Neuronal stem cell (in vitro differentiated cells): Measurements from ENCODE around the gene CHST11.
"Not testable (repeated sequence)": the region's sequence is repeated elsewhere in the genome, so short reads cannot be mapped to it uniquely, and the experiment has no call there.

Experiments used
- DNase-seq: peaks from one replicate; pipeline ENCODE4 v3.0.0-alpha.2; 2013; ENCODE audit warnings: low spot score
- H2AFZ ChIP-seq: one replicate; pipeline ENCODE4 v1.6.1; 2013; ENCODE audit warnings: mild to moderate bottlenecking, low read length, inconsistent platforms
- H2AK5ac ChIP-seq: 2 replicates; pipeline ENCODE4 v1.6.1; 2013; ENCODE audit warnings: low read depth, mild to moderate bottlenecking, inconsistent platforms, low read length, moderate library complexity, mixed read lengths
- H2BK120ac ChIP-seq: 2 replicates; pipeline ENCODE4 v1.6.1; 2013; ENCODE audit warnings: low read depth, mild to moderate bottlenecking, inconsistent platforms, low read length, moderate library complexity, mixed read lengths
- H2BK12ac ChIP-seq: one replicate; pipeline ENCODE4 v1.6.1; 2013; ENCODE audit warnings: low read length, inconsistent platforms
- H2BK15ac ChIP-seq: 2 replicates; pipeline ENCODE4 v1.6.1; 2013; ENCODE audit warnings: mild to moderate bottlenecking, low read length, inconsistent platforms, mixed read lengths
- H2BK5ac ChIP-seq: one replicate; pipeline ENCODE4 v1.6.1; 2013; ENCODE audit warnings: inconsistent platforms, mild to moderate bottlenecking, low read length, moderate library complexity
- H3K14ac ChIP-seq: one replicate; pipeline ENCODE4 v1.6.1; 2013; ENCODE audit warnings: low read length, inconsistent platforms
- H3K18ac ChIP-seq: 2 replicates; pipeline ENCODE4 v1.6.1; 2013; ENCODE audit warnings: low read length, inconsistent platforms
- H3K23ac ChIP-seq: 2 replicates; pipeline ENCODE4 v1.6.1; 2013; ENCODE audit warnings: low read depth, mild to moderate bottlenecking, mixed read lengths, low read length, inconsistent platforms; ENCODE audit not compliant: poor library complexity
- H3K27ac ChIP-seq: replicated peaks from 3 replicates; pipeline ENCODE4 v1.5.1; 2013; ENCODE audit warnings: low read length, inconsistent platforms
- H3K27me3 ChIP-seq, 3 experiments: 2 replicates each; pipeline ENCODE4 v1.6.1; 2013; ENCODE audit warnings: low read length in 3 of 3, mild to moderate bottlenecking in 2 of 3, inconsistent platforms in 1 of 3, low read depth in 1 of 3, mixed read lengths in 1 of 3, moderate library complexity in 1 of 3; ENCODE audit not compliant: control insufficient read depth in 3 of 3, insufficient read depth in 3 of 3
- H3K36me3 ChIP-seq, 2 donors: replicated peaks in 1 of 2; 2 replicates each; pipeline ENCODE4 v1.6.1; 2013; ENCODE audit warnings: low read length in 2 of 2; ENCODE audit not compliant: control insufficient read depth in 2 of 2, insufficient read depth in 2 of 2
- H3K4ac ChIP-seq: 2 replicates; pipeline ENCODE4 v1.6.1; 2013; ENCODE audit warnings: inconsistent platforms, mild to moderate bottlenecking, low read length, moderate library complexity
- H3K4me1 ChIP-seq, 2 donors: 1 replicate in 1 of 2; 2 replicates in 1 of 2; pipeline ENCODE4 v1.6.1; 2013; ENCODE audit warnings: low read length in 2 of 2, low read depth in 1 of 2; ENCODE audit not compliant: control insufficient read depth in 2 of 2, insufficient read depth in 1 of 2
- H3K4me2 ChIP-seq: one replicate; pipeline ENCODE4 v1.6.1; 2013; ENCODE audit warnings: mild to moderate bottlenecking, low read length, inconsistent platforms; ENCODE audit not compliant: insufficient read depth, poor library complexity, severe bottlenecking
- H3K4me3 ChIP-seq, 2 donors: 2 replicates each; pipeline ENCODE4 v1.5.1; 2013; ENCODE audit warnings: low read length in 2 of 2, mild to moderate bottlenecking in 2 of 2, inconsistent platforms in 1 of 2, moderate library complexity in 1 of 2
- H3K79me1 ChIP-seq: one replicate; pipeline ENCODE4 v1.6.1; 2013; ENCODE audit warnings: low read depth, mild to moderate bottlenecking, inconsistent platforms, low read length, moderate library complexity
- H3K9ac ChIP-seq: one replicate; pipeline ENCODE4 v1.6.1; 2013; ENCODE audit warnings: mild to moderate bottlenecking, low read depth, low read length, inconsistent platforms; ENCODE audit not compliant: poor library complexity
- H3K9me3 ChIP-seq, 2 donors: replicated peaks in 1 of 2; 2 replicates each; pipeline versions ENCODE3 to v1.6.1; 2013; ENCODE audit warnings: low read length in 2 of 2, mild to moderate bottlenecking in 2 of 2, inconsistent platforms in 1 of 2, low read depth in 1 of 2, mixed read lengths in 1 of 2, moderate library complexity in 1 of 2; ENCODE audit not compliant: control insufficient read depth in 2 of 2, insufficient read depth in 1 of 2
- H4K8ac ChIP-seq: one replicate; pipeline ENCODE4 v1.6.1; 2013; ENCODE audit warnings: low read depth, mild to moderate bottlenecking, inconsistent platforms, low read length, moderate library complexity
- H4K91ac ChIP-seq: one replicate; pipeline ENCODE4 v1.6.1; 2013; ENCODE audit warnings: low read length, low read depth, mild to moderate bottlenecking, inconsistent platforms; ENCODE audit not compliant: poor library complexity
- WGBS, 2 donors: extraction: QIAGEN DNeasy Blood & Tissue Kit; methylation state at CpG; one replicate each; pipeline ENCODE4 v1.1.7; 2013; ENCODE audit warnings: missing lambda C conversion rate in 2 of 2, mixed read lengths in 1 of 2; ENCODE audit not compliant: insufficient read length in 2 of 2, insufficient replicate concordance in 1 of 2; ENCODE audit errors: extremely low coverage in 2 of 2; 5-methylcytosine and 5-hydroxymethylcytosine counted together

The CHST11 gene

GRCh38 chr12:104610513-104611235 is 153.9 kb downstream of the CHST11 start:
- H3K9ac ChIP-seq, result no peak overlapping the region
- H3K27me3 ChIP-seq, result no peaks in the 10 kb centered on the region
- no peak overlapping the region for H3K23ac ChIP-seq
- no peak for DNase-seq
- no peak overlapping the region for H2AK5ac ChIP-seq
- no peak overlapping the region for H2BK5ac ChIP-seq
- peaks cover 2% of the 10 kb centered on the region in 2 donors for H3K4me1 ChIP-seq
- no peaks in the 10 kb centered on the region for H3K79me1 ChIP-seq
- no peak overlapping the region for H2AFZ ChIP-seq
- WGBS, 2 donors, result no CpG with 5 or more reads among the region's 6 CpGs
- H2BK120ac ChIP-seq, result no peak overlapping the region
- no peaks in the 10 kb centered on the region for H3K36me3 ChIP-seq
- H3K4me3 ChIP-seq, result no peak overlapping the region
- H3K27ac ChIP-seq, result no peak overlapping the region
- H4K8ac ChIP-seq, result no peak overlapping the region
- no peak overlapping the region for H3K4ac ChIP-seq
- H3K9me3 ChIP-seq, result no peaks in the 10 kb centered on the region
- no peak overlapping the region for H4K91ac ChIP-seq
- H3K4me2 ChIP-seq, result no peak overlapping the region
- H2BK12ac ChIP-seq, result no peak overlapping the region
- no peak overlapping the region for H2BK15ac ChIP-seq
- no peak overlapping the region for H3K14ac ChIP-seq
- H3K18ac ChIP-seq, result no peak overlapping the region

GRCh38 chr12:104611671-104612070 is 154.9 kb downstream of the CHST11 start:
- Histone ChIP-seq H4K91ac (no peak overlapping the region), H3K79me1 (no peaks in the 10 kb centered on the region), H4K8ac (no peak overlapping the region), H3K27ac (no peak overlapping the region), H3K23ac (no peak overlapping the region), H3K9me3 (no peaks in the 10 kb centered on the region), H2BK15ac (no peak overlapping the region), H2AFZ (no peak overlapping the region), H3K4me3 (no peak overlapping the region), H2BK120ac (no peak overlapping the region), H3K14ac (no peak overlapping the region), H2BK5ac (no peak overlapping the region), H2BK12ac (no peak overlapping the region), H3K18ac (no peak overlapping the region), H3K36me3 (no peaks in the 10 kb centered on the region), H3K4me1 (no peaks in the 10 kb centered on the region), H3K4me2 (no peak overlapping the region), H3K27me3 (no peaks in the 10 kb centered on the region), H3K9ac (no peak overlapping the region), H3K4ac (no peak overlapping the region), H2AK5ac (no peak overlapping the region)
- no CpG with 5 or more reads among the region's 12 CpGs for WGBS, 2 donors
- DNase-seq, result no peak

GRCh38 chr12:104613372-104613771 is 156.6 kb downstream of the CHST11 start:
- not testable (repeated sequence) for H3K23ac ChIP-seq, H3K4me1 ChIP-seq, H3K9me3 ChIP-seq, H2BK5ac ChIP-seq, H2BK15ac ChIP-seq, H3K4ac ChIP-seq, H3K4me2 ChIP-seq, H3K9ac ChIP-seq, DNase-seq, H3K27ac ChIP-seq, H3K14ac ChIP-seq, H2AFZ ChIP-seq, H2BK12ac ChIP-seq, H3K79me1 ChIP-seq, H2BK120ac ChIP-seq, H4K8ac ChIP-seq, H3K4me3 ChIP-seq, H2AK5ac ChIP-seq, H3K18ac ChIP-seq, H3K36me3 ChIP-seq, H4K91ac ChIP-seq, H3K27me3 ChIP-seq
- WGBS, 2 donors, result no CpG with 5 or more reads among the region's 3 CpGs

GRCh38 chr12:104615048-104615561 is 158.4 kb downstream of the CHST11 start:
- no peak overlapping the region for H4K8ac ChIP-seq
- no peak overlapping the region for H4K91ac ChIP-seq
- H2BK12ac ChIP-seq, result no peak overlapping the region
- H2BK120ac ChIP-seq, result no peak overlapping the region
- H3K36me3 ChIP-seq, result no peaks in the 10 kb centered on the region
- no peak overlapping the region for H2AFZ ChIP-seq
- no CpG with 5 or more reads among the region's 12 CpGs for WGBS, 2 donors
- no peaks in the 10 kb centered on the region for H3K79me1 ChIP-seq
- no peak overlapping the region for H3K4me3 ChIP-seq
- H3K4me2 ChIP-seq, result no peak overlapping the region
- no peaks in the 10 kb centered on the region for H3K27me3 ChIP-seq
- no peak overlapping the region for H3K9ac ChIP-seq
- no peak overlapping the region for H3K23ac ChIP-seq
- no peaks in the 10 kb centered on the region for H3K4me1 ChIP-seq
- H3K4ac ChIP-seq, result no peak overlapping the region
- no peaks in the 10 kb centered on the region for H3K9me3 ChIP-seq
- no peak overlapping the region for H2BK5ac ChIP-seq
- H3K18ac ChIP-seq, result no peak overlapping the region
- H3K14ac ChIP-seq, result no peak overlapping the region
- DNase-seq, result no peak
- H2AK5ac ChIP-seq, result no peak overlapping the region
- H2BK15ac ChIP-seq, result no peak overlapping the region
- H3K27ac ChIP-seq, result no peak overlapping the region
